DND-41 (cell line): ENCODE data around the gene LRRC27.

Experiments used
- ATAC-seq: fragments of 200-7000 bp; cut with Tn5 transposase; 3 replicates; pipeline ENCODE4 v1.9.1; 2021; ENCODE audit warnings: low read depth; ENCODE audit not compliant: insufficient read depth
- DNase-seq: peaks from one replicate; pipeline ENCODE4 v3.0.0-alpha.2; 2020
- H2AFZ ChIP-seq: 2 replicates; pipeline ENCODE4 v1.6.0; 2012; ENCODE audit warnings: low read depth, low read length
- H3K27ac ChIP-seq: 2 replicates; pipeline ENCODE4 v1.5.1; 2012; ENCODE audit warnings: low read length, inconsistent platforms
- H3K27me3 ChIP-seq: fragments of 200-600 bp; sonication (generic); 2 replicates; pipeline ENCODE4 v1.6.0; 2012; ENCODE audit warnings: low read length, mild to moderate bottlenecking, inconsistent platforms; ENCODE audit not compliant: insufficient read depth, poor library complexity
- H3K36me3 ChIP-seq: 2 replicates; pipeline ENCODE4 v1.5.1; 2012; ENCODE audit warnings: low read length, inconsistent platforms; ENCODE audit not compliant: insufficient read depth
- H3K4me1 ChIP-seq: 2 replicates; pipeline ENCODE4 v1.5.1; 2012; ENCODE audit warnings: mild to moderate bottlenecking, low read length; ENCODE audit not compliant: insufficient read depth
- H3K4me2 ChIP-seq: 2 replicates; pipeline ENCODE4 v1.6.0; 2012; ENCODE audit warnings: mild to moderate bottlenecking, moderate library complexity, low read length, inconsistent platforms; ENCODE audit not compliant: insufficient read depth
- H3K4me3 ChIP-seq, 2 experiments: fragments of 200-600 bp in 1 of 2; shearing (Covaris generic) in 1 of 2; 2 replicates each; pipeline ENCODE4 v1.5.1; 2012 to 2016; ENCODE audit warnings: inconsistent platforms in 2 of 2, low read length in 2 of 2, mild to moderate bottlenecking in 2 of 2, low read depth in 1 of 2, moderate library complexity in 1 of 2
- H3K79me2 ChIP-seq: 2 replicates; pipeline ENCODE4 v1.6.0; 2012; ENCODE audit warnings: low read length, inconsistent platforms; ENCODE audit not compliant: insufficient read depth
- H3K9ac ChIP-seq: 2 replicates; pipeline ENCODE4 v1.6.0; 2012; ENCODE audit warnings: low read depth, mild to moderate bottlenecking, inconsistent platforms, low read length, moderate library complexity
- H3K9me3 ChIP-seq: 2 replicates; pipeline ENCODE4 v1.5.1; 2012; ENCODE audit warnings: low read length, moderate library complexity, mild to moderate bottlenecking, inconsistent platforms; ENCODE audit not compliant: insufficient read depth, severe bottlenecking
- H4K20me1 ChIP-seq: 2 replicates; pipeline ENCODE4 v1.6.0; 2012; ENCODE audit warnings: low read length; ENCODE audit not compliant: insufficient read depth
- EZH2 ChIP-seq: IDR thresholded peaks from 3 replicates; pipeline ENCODE4 v1.6.1; 2012; ENCODE audit warnings: borderline replicate concordance, low read depth, mild to moderate bottlenecking, moderate library complexity, low read length, inconsistent platforms; ENCODE audit not compliant: severe bottlenecking
- TF ChIP-seq, protein P1 (sequence below): IDR thresholded peaks from 2 replicates; pipeline ENCODE4 v1.5.1; 2012; ENCODE audit warnings: borderline replicate concordance, low read length, moderate library complexity, mild to moderate bottlenecking; ENCODE audit not compliant: poor library complexity, severe bottlenecking; ENCODE audit errors: extremely low read depth

LRRC27 gene

DNA sequence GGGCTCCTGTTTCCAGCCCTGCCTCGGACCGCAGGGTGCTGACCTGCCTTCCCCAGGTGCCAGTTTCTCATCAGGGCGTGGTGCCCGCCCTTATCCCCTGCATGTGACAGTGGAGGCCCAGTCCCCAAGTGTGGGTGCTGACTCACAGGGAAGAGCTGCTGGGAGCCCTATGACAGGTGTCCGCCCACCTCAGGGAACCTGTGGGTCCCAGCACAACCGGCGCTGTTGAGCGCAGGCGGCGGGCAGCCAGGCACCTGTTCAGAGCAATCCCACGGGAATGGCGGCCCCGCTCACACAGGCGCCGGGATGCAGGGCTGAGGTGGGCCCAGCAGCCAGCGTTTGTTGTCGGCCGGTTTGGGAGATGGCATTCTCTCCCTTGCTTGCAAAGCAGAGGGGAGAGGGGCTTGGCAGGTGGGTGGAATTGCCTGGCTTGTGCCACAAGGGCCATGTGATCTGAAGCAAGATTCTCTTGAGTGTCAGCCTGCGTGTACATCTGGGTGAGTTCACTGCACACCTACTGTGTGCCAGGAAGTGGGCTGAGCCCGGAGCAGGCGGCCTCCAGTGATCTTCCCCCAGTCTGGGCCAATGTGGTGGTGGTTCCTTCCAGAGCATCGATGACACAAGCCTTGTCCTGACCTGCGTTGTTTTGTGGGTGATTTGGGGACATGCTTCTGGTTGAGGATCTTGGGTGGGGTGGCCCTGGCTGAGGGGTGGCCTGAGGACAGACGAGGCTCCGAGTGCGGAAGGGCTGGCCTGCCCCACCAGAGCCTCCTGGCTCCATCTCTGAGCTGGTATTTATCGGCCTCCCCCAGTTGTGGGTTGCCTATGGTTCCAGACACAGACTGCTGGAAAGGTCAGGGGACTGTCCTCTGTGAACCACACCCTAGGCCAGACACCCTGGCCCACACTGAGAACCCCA lies 67.4 kb downstream of the LRRC27 start:
- Histone ChIP-seq H3K4me2 (no peak overlapping the region), H3K36me3 (no peaks in the 10 kb centered on the region), H2AFZ (no peak overlapping the region), H3K9me3 (no peaks in the 10 kb centered on the region), H3K4me3 (no peak overlapping the region), H3K27me3 (no peaks in the 10 kb centered on the region), H3K4me1 (peaks cover 27% of the 10 kb centered on the region), H3K9ac (no peak overlapping the region), H3K27ac (no peak overlapping the region), H3K79me2 (peaks cover 9% of the 10 kb centered on the region; the same call in 1 of the 2 replicates), H4K20me1 (peaks cover 47% of the 10 kb centered on the region)
- TF ChIP-seq EZH2, result no peak
- TF ChIP-seq, protein P1, sequence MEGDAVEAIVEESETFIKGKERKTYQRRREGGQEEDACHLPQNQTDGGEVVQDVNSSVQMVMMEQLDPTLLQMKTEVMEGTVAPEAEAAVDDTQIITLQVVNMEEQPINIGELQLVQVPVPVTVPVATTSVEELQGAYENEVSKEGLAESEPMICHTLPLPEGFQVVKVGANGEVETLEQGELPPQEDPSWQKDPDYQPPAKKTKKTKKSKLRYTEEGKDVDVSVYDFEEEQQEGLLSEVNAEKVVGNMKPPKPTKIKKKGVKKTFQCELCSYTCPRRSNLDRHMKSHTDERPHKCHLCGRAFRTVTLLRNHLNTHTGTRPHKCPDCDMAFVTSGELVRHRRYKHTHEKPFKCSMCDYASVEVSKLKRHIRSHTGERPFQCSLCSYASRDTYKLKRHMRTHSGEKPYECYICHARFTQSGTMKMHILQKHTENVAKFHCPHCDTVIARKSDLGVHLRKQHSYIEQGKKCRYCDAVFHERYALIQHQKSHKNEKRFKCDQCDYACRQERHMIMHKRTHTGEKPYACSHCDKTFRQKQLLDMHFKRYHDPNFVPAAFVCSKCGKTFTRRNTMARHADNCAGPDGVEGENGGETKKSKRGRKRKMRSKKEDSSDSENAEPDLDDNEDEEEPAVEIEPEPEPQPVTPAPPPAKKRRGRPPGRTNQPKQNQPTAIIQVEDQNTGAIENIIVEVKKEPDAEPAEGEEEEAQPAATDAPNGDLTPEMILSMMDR, result no peak
- DNase-seq, result no peak
- ATAC-seq, result no peak

DNA sequence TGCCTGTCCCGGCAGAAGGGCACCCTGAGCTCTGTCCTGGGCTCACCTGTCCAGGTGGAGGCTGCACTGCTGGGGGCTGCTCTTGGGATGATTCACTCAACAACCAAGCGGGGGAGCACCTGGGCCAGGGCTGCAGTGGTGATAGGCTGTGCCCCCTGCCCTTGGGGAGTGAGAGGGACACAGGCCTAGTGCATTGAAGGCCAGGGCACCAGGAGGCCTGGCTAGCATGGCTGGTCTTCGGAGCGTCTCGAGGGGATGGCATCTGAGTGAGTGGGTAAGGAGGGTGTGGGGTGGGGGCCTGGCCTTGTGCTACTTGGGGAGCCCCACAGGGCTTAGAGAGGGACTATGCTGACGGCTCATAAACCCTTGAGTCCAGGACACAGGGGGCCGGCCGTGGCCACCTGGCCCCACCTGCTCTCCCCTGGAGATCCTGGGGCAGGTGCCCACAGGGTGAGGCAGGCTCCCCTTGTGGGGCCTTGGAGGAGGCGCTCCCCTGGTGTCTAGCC lies 68.1 kb downstream of the LRRC27 start:
- no peak overlapping the region for H3K4me2 ChIP-seq
- H3K4me3 ChIP-seq, result no peak overlapping the region
- no peaks in the 10 kb centered on the region for H3K27me3 ChIP-seq
- H3K36me3 ChIP-seq, result no peaks in the 10 kb centered on the region
- H2AFZ ChIP-seq, result no peak overlapping the region
- no peak overlapping the region for H3K27ac ChIP-seq
- TF ChIP-seq EZH2, result no peak
- TF ChIP-seq, protein P1, result no peak
- peaks cover 27% of the 10 kb centered on the region for H3K4me1 ChIP-seq
- H3K9ac ChIP-seq, result no peak overlapping the region
- DNase-seq (no peak), ATAC-seq (no peak)
- peaks cover 9% of the 10 kb centered on the region; the same call in 1 of the 2 replicates for H3K79me2 ChIP-seq
- no peaks in the 10 kb centered on the region for H3K9me3 ChIP-seq
- peaks cover 48% of the 10 kb centered on the region for H4K20me1 ChIP-seq

DNA sequence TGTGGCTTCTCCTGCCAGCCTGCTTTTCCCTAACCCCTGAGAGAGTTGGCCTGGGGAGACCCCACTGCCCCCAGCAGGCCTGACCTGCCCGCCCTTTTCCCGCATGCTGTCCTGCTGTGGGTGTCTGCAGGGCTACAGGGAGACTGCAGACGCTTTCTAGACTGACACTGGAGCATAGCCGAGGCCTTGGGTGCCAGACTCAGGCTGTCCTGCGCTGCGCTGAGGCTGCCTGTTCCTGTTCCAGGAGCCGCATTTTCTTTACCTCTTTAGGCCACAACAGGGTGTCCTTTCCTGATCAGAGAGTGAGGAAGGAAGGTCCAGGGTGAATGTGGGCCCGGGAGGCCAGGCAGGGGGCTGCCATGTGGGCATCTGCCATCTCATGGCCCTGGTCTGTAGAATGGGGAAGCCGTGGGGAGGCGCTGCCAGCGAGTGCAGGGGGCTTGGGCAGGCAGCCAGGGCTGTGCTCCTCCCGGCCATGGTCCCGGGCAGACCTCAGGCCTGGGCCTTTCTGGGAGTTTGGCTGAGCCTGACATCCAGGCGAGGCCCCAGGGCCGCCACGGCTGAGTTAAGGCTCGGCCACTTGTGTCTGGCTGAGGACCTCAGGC lies 68.7 kb downstream of the LRRC27 start:
- ATAC-seq, result no peak
- no peak overlapping the region for H3K4me3 ChIP-seq
- H3K36me3 ChIP-seq, result peaks cover 2% of the 10 kb centered on the region
- H4K20me1 ChIP-seq, result peaks cover 48% of the 10 kb centered on the region
- H3K27me3 ChIP-seq, result no peaks in the 10 kb centered on the region
- H3K9ac ChIP-seq, result no peak overlapping the region
- no peak overlapping the region for H3K4me2 ChIP-seq
- TF ChIP-seq, protein P1, result no peak
- no peak for TF ChIP-seq EZH2
- DNase-seq, result no peak
- no peak overlapping the region for H3K27ac ChIP-seq
- peaks cover 27% of the 10 kb centered on the region for H3K4me1 ChIP-seq
- peaks cover 9% of the 10 kb centered on the region; the same call in 1 of the 2 replicates for H3K79me2 ChIP-seq
- no peak overlapping the region for H2AFZ ChIP-seq
- H3K9me3 ChIP-seq, result no peaks in the 10 kb centered on the region
